ENCODE measurements around the gene HLTF.

GRCh38 chr3:149011676-149012075 is 74.7 kb downstream of the HLTF start:
- TF ChIP-seq, protein P1, sequence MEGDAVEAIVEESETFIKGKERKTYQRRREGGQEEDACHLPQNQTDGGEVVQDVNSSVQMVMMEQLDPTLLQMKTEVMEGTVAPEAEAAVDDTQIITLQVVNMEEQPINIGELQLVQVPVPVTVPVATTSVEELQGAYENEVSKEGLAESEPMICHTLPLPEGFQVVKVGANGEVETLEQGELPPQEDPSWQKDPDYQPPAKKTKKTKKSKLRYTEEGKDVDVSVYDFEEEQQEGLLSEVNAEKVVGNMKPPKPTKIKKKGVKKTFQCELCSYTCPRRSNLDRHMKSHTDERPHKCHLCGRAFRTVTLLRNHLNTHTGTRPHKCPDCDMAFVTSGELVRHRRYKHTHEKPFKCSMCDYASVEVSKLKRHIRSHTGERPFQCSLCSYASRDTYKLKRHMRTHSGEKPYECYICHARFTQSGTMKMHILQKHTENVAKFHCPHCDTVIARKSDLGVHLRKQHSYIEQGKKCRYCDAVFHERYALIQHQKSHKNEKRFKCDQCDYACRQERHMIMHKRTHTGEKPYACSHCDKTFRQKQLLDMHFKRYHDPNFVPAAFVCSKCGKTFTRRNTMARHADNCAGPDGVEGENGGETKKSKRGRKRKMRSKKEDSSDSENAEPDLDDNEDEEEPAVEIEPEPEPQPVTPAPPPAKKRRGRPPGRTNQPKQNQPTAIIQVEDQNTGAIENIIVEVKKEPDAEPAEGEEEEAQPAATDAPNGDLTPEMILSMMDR (tag by site-specific recombination; IDR thresholded peaks at IDR 0.05): no peak
- TF ChIP-seq REST (tag by site-specific recombination; IDR thresholded peaks at IDR 0.05): no peak
- no peak for TF ChIP-seq ELK4 (IDR thresholded peaks at IDR 0.05; ENCODE audit: borderline replicate concordance, low read depth, low read length)
- no peak for TF ChIP-seq ZNF449 (tag by site-specific recombination; IDR thresholded peaks at IDR 0.05)
- no peak for TF ChIP-seq ZBTB44 (tag by site-specific recombination; IDR thresholded peaks at IDR 0.05)
- TF ChIP-seq KLF9 (tag by site-specific recombination; IDR thresholded peaks at IDR 0.05; ENCODE audit: low read depth): no peak
- TF ChIP-seq ZXDB (tag by site-specific recombination; IDR thresholded peaks at IDR 0.05): no peak
- TF ChIP-seq ZNF121 (tag by site-specific recombination; IDR thresholded peaks at IDR 0.05): no peak
- TF ChIP-seq MYNN (tag by site-specific recombination; IDR thresholded peaks at IDR 0.05; ENCODE audit: borderline replicate concordance): no peak
- TF ChIP-seq ZNF473 (tag by site-specific recombination; IDR thresholded peaks at IDR 0.05): no peak
- TF ChIP-seq ZNF510 (tag by site-specific recombination; IDR thresholded peaks at IDR 0.05; ENCODE audit: insufficient replicate concordance): no peak
